Measurements from ENCODE around the gene TAS2R19.
"Not testable (repeated sequence)": the region's sequence is repeated elsewhere in the genome, so short reads cannot be mapped to it uniquely, and the experiment has no call there.

TAS2R19 gene, protein sequence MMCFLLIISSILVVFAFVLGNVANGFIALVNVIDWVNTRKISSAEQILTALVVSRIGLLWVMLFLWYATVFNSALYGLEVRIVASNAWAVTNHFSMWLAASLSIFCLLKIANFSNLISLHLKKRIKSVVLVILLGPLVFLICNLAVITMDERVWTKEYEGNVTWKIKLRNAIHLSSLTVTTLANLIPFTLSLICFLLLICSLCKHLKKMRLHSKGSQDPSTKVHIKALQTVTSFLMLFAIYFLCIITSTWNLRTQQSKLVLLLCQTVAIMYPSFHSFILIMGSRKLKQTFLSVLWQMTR

DNA sequence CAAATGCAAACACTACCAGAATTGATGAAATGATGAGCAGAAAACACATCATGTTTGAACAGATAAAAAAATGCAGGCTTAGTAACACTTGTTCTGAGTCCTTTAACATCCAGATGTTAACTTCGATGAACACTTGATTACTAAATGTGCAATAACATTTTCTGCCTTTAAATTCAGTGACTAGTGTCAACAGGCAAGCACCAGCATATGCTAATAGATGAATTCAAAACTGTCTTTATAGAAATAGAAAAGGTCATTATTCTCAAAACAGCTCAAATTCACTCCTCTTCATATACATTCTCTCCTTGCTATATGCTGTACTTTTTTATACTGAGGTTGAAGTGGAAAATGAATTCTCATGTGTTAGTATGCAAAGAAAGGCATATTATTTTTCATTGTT lies at the start of gene TAS2R19:
Gene TAS2R19, minus strand, starts transcription at position 101 of the 400 bp plus-strand sequence. Its CDS starts 49 bp downstream, at position 52.
- DNase-seq: no peak

DNA sequence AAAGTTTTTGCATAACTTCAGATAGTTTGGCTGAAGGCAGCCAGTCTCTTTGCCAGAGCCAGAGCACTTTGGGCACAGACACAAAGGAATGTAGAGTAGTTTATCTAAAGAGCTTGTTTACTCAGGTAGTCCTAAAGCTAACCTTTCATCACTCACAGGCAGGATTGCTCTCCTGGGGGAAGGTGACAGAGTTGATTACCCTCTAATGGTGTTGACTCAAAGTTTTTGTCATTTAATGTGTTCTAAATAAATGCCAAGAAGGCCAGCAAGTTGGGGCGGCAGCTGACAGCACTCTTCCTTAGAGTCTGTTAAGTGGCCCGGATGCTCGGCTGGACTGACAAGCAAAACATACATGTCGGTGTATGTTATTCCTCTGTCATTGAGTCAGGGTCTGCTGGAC lies 49.0 kb upstream of the TAS2R19 start:
- DNase-seq: no peak

DNA sequence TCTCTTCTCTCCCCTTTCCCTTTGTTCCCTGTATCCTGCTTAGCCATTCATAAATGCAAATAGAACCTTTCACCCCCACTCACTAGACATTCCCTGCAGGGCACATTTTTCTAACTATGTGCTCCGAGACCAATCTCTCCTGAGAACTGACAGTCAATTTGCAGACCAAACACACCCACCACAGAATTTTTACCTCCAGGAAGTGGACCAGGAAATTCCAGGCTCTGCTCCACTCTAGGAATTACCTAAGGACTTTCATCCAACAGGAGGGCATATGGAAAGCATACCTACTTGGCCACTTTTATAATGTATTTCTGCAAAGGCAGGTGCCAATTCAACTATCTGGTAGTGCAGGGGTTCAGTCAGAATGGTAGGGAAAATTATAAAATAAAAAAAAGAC lies 48.6 kb upstream of the TAS2R19 start:
- no peak for DNase-seq

DNA sequence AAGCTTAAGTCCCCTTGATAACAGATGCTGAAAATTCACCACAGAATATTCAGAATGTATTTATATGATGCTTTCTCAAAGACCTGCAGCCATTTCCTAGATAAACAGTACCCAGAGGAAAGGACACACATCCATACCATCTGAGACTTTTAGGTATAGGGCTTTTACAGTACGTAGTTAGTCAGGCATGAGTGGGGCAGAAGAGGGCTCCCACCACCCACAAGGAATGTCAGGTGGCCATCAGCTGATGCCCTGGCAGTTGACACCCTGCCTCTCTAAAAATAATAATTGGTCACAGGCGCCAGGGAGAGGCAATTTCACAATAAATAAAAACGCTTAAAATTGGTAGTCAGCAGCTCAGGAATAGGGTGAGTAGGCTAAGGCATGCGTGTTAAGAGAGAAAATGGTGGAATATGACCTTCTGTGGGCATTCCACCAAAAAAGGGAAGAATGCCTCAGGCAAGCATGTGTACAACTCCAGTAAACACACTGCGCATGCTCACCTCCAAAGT lies 47.5 kb upstream of the TAS2R19 start:
- DNase-seq: no peak

DNA sequence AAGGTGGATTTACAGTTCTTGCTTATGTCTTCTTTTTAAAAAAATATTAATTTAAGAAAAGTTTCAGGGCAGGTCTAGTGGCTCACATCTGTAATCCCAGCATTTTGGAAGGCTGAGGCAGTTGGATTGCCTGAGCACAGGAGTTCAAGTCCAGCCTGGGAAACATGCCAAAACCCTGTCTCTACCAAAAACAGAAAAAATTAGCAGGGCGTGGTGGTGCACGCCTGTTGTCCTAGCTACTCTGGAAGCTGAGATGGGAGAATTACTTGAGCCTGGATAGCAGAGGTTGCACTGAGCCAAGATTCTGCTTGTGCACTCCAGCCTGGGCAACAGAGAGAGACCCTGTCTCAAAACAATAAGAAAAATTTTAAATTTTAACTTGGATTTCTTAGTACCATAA lies 45.1 kb upstream of the TAS2R19 start:
- no peak for DNase-seq

DNA sequence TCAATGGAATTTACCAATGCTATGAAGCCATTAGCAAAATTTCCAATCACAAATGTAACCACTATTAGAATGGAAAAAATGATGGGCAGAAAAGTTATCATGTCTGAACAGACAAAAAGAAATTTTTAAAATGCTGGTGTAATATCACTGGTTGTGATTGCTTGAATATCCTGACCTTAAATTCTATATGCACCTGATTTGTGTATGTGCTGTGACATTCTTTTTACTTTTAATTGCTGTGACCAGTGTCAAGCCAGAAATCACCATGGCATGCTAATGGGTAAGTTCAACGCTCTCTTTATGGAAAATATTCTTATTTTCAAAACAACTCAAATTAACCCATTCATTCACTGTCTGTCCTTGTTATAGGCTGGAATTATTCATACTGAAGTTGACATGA lies 39.8 kb upstream of the TAS2R19 start, which contains the start of gene TAS2R46:
Gene TAS2R46, minus strand, starts transcription at position 101 of the 400 bp plus-strand sequence. Its CDS starts 0 bp downstream, at position 101.
- DNase-seq: not testable (repeated sequence)

DNA sequence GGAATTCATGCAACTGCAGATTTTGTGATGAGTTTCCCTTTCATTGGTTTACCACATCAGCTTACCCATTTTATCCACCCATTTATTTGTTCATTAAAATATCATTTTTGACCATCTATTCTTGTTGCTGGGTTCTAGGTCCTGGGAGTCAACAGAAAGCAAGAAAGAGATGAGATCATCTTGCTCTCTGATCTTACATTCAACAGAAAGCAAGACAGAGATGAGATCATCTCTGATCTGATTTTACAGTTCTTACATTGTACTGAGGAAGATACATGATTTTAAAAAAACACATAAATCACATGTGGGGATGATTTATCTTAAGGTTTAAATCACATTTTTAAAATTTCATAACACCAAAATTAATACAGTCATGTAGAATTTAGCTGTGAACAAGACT lies 37.4 kb upstream of the TAS2R19 start:
- DNase-seq: no peak

DNA sequence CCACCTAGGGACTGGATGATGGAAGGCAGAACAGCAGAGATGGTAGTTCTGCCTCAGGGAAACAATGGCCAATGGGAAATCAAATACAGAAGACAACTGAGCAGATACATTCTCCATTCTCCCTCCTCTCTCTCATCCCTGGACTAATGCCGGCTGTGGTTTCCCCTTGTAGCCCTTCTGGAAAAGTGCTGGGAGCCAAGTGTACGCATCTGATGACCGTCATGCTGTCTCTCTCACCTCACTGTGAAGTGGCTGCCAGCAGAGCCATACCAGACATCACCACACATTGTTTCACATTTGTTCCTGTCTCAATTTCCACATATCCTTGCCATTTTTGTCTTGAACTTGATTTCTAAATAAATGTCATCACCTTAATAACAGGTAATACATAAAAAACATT lies 36.6 kb upstream of the TAS2R19 start:
- DNase-seq: no peak

DNA sequence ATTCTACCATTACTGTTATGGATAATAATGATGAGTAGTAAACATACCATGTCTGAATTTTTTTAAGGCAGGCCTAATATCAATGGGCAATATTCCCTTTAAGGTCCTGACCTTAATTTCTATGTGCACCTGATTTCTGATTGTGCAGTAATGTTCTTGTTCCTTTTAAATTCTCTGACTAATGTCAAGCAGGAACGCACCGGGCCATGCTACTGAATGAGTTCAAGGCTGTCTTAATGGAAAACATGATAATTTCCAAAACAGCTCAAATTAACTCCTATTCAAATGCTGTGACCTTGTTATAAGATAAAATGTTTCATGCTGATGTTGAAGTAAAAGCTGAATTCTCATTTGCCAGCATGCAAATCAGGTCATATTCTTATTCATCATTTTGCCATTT lies 32.9 kb upstream of the TAS2R19 start:
- DNase-seq: no peak

DNA sequence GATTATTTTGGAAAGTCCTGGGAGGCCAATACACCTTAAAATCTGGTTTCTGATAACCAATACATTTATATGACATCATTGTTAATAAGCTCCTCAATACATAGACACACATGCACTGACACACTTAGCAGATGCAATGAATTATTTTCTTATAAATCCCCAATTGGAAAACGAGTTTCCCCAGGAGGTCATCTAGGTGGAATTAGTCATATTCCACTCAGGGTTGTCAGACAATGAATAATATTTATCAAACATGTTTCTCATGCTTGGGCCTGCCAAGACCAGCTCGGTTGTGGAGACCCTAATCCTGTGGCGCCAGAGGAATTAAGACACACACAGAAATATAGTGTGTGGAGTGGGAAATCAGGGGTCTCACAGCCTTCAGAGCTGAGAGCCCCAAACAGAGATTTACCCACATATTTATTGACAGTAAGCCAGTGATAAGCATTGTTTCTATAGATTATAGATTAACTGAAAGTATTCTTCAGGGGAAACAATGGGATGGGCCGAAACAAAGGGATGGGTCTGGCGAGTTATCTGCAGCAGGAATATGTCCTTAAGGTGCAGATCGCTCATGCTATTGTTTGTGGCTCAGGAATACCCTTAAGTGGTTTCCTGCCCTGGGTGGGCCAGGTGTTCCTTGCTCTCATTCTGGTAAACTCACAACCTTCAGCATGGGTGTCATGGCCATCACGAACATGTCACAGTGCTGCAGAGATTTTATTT lies 27.5 kb upstream of the TAS2R19 start:
- not testable (repeated sequence) for DNase-seq

DNA sequence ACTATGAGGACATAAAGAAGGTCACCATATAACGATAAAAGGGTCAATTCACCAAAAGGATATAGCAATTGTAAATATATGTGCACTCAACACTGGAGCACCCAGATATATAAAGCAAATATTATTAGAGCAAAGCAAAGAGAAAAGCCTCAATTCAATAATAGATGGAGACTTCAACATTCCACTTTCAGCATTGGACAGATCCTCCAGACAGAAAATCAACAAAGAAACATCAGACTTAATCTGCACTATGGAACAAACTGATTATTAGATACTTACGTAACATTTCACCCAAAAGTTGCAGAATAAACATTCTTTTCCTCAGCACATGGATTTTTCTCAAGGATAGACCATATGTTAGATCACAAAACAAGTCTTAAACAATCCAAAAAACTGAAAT lies 18.9 kb upstream of the TAS2R19 start:
- not testable (repeated sequence) for DNase-seq

DNA sequence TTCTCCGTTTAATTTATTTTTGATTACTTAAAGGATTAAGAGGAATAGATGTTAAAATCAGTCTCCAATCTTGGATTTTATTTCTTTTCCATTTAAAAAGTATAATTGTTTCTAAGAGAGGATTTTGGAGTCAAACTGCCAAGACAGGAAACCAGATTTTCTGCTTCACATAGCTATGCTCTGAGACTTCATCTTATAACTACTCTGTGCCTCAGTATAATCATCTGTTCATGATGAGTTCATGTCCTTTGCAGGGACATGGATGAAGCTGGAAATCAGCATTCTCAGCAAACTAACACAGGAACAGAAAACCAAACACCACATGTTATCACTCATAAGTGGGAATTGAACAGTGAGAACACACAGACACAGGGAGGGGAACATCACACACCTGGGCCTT lies 17.7 kb upstream of the TAS2R19 start:
- no peak for DNase-seq

DNA sequence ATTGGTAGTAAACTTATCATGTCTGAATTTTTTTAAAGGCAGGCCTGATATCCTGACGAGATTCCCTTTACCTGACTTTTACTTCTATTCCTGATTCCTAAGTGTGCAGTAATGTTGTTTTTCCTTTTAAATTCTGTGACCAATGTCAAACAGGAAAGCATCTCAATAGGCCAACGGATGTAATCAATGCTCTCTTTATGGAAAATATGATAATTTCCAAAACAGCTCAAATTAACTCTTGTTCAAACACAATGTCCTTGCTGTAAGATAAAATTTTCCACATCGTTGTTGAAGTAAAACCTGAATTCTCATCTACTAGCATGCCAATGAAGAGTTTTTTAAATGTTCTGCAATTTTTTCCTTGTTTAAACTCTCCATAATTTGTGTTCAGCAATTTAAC lies 16.8 kb upstream of the TAS2R19 start:
- DNase-seq: no peak

DNA sequence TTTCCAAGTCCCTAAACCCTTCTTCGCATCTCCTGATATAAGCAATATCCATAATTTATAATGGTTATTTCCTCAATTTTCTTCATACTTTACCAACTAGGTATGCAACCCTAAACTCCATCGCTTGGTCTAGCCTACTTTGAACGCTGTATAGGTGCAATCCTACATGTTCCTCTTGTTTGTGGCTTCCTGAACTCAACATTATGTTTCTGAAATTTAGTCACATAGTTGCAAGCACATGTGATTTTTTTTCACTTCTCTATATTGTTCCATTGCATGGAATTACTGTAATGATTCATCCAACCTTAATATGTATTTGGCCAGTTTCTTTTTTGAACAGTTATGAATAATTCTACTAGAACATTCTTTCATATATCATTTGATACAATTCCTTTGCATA lies 11.5 kb upstream of the TAS2R19 start:
- not testable (repeated sequence) for DNase-seq

DNA sequence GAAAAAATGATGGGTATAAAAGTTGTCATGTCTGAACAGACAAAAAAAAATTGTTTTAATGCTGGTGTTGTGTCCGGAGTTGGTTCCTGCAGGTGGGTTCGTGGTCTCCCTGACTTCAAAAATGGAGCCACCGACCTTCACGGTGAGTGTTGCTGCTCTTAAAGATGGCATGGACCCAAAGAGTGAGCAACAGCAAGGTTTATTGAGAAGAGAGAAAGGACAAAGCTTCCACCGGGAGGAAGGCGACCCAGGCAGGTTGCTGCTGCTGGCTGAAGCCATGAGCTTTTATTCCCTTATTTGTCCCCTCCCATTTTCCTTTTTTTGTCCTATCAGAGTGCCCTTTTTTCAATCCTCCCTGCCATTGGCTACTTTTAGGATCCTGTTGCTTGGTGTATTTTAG lies 8.9 kb upstream of the TAS2R19 start, which contains the start of gene TAS2R31:
Gene TAS2R31, minus strand, starts transcription at position 101 of the 400 bp plus-strand sequence. Its CDS starts 72 bp downstream, at position 29.
- no peak for DNase-seq

DNA sequence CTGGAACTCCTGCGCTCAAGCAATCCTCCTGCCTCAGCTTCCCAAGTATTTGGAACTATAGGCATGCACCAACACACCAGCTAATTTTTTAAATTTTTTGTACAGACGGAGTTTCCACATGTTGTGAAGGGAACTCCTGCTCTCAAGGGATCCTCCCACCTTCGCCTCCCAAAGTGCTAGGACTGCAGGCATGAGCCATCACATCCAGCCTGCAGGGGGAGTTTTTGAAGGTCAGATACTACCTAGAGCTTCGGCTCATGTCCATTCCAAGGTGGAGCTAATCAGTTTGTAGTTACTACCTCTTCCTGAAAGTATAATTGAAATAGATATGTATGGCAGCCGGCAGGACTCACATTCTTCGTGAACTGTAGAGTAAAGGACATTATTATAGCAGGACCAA lies 3.7 kb upstream of the TAS2R19 start:
- no peak for DNase-seq

DNA sequence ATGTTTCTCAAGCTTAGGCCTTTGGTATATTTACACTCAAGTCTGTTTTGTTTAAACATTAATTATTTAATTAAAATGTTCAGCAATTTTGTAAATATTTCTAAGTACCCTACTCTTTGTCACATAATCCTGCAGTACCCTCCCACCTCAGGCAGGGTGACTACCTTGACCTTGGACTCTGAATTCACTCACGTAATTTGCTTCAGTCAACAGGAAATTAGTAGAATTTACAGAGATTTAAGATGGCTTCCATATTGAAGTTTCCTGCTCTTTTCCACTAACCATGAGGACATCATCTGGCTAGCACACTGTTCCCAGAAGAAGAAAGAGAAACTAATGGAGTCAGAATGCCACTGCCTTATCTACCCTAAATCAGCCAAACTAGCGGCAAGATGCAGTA lies 967 bp upstream of the TAS2R19 start:
- DNase-seq: no peak

DNA sequence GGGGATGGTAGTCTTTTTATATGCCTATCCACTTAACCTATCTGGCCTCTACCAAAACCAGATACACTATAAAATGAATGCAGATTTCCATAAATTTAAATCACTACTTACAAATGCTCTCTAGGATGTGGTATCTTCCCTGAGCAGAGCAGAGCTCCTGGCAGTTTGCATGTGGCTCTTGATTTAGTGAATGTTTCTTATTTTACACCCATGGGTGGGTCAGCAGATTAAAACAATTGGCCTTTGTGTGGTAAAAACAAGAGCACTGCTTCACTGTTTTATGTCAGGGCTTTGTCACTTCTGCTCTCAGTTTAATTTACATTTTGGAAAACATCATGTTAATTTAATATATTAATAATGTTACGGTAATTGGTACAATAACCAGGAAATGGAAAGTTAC lies 5.5 kb downstream of the TAS2R19 start:
- no peak for DNase-seq

DNA sequence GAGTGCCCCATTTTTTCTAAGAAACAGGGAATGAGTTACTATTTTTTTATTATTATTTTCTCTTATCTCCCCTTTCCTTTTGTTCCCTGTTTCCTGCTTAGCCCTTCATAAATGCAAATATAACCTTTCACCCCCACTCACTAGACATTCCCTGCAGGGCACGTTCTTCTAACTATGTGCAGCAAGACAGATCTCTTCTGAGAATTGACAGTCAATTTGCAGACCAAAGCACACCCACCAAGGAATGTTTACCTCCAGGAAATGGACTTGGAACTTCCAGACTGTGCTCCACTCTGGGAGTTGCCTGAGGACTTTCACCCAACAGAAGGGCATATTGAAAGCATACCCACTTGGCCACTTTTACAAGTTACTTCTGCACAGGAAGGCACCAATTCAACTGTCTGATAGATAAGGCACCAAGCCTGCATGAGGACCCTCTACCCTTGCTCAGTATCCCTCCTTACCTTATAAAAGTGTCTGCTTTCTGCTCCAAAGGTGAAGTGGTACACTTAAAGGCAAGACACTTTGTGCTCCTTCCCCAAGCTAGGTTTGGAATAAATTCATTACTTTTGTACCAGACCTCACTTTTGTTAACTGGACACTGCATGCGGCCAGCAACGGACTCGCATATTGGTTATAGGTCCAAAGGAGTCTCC lies 6.5 kb downstream of the TAS2R19 start:
- DNase-seq: no peak

DNA sequence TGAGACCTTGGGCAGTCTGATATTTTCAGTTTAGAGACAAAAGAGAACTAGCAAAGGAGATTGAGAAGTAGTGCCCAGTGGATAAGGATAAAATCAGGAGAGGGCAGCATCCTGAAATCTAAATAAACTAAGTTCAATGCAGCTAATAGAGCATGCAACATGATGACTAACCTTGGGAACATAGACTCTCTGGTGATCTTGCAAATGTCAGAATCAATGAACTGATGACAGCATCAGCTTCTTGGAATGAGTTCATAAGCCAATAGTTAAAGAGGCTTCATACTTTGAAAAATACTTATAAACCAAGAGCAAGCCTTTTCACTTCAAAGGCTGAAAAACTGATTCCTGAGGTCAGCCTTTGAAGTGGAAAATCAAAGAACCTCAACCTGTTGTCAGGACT lies 8.2 kb downstream of the TAS2R19 start:
- DNase-seq: no peak

DNA sequence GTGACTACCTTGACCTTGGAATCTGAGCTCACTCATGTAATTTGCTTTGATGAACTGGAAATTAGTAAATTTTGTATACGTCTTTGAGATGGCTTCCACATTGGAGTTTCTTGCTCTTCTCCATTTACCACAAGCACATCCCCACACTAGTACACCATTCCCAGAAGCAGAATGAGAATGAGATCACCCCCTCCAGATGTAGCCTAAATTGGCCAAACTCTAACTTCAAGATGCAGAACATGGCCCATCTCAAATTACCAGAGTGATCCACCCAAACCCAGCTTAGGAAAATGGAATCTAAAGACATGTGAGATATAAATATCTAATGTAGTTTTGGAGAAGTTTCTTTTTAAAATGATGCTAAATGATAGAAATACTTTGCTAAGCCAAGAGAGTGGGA lies 14.8 kb downstream of the TAS2R19 start:
- DNase-seq: no peak

DNA sequence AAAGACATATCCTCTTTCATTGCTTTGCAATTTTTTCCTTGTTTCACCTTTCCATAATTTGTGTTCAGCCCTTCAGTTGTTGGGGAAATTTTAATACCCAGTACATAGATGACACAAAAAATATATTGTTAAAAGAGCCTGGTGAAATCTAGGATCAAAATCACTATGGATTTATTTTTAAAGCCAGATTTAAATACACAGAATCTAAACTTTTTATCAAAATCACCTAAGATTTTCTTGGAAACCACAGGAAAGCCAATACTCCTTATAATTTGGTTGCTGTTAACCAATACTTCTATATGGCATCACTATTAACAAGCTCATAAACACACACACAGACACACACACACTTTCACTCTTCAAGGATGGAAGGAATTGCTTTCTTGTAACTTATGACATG lies 24.2 kb downstream of the TAS2R19 start, which contains the start of gene TAS2R20:
Gene TAS2R20, minus strand, starts transcription at position 101 of the 400 bp plus-strand sequence. CDS start 429 bp downstream, outside the sequence.
- no peak for DNase-seq

DNA sequence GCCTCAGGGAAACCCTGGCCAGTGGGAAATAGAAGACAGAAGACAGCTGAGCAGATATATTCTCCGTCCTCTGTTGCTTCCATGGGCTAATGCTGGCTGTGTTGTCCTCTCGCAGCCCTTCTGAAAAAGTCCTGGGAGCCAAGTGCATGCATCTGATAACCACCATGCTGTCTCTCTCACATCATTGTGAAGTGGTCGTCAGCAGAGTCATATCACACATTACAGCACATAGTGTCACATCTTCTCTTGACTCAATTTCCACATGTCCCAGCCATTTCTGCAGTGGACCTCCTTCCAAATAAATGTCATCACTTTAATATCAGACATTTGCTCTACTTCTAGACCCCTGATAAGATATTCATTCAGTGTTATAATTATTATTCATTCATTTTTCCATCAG lies 28.1 kb downstream of the TAS2R19 start:
- no peak for DNase-seq

Measured in stimulated activated CD4-positive, alpha-beta T cell treated with anti-CD3 and anti-CD28 coated beads, Interleukin-12 subunit alpha, Interleukin-12 subunit beta, amount 100 ng/mL, for 4 hours (primary cell).